ENCODE measurements around the gene HRK.
A peak's percentile ranks its signal among the peaks of the same experiment; 100 is the strongest.

HRK gene

DNA sequence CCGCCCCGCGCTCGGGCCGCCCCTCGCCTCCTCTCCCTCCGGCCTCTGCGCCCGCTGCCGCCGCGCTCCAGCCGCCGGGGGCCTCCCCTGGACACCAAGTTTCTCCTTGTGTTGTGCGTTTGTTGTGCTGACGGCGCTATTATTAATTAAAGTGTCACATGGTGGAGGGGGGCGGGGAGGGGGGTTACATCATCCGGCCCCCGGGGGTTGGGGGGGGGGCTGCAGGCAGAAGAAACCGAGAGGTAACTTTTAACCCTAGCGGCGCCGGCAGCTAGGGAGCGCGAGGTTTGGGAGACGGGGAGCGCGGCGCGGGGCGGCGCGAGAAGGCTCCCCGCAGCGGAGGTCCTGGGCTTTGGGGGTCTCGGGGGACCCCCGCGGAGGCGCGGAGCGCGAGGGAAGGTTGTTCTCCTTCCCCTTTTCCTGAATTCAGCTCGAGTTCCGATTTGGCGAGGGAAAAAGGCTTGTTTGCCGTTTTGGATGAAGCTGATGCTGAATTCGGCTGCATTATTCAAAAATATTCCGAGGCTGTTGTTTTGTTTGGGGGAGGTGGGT lies at the start of gene HRK:
Gene HRK (minus strand): TSS at position 117 of the 552 bp plus-strand sequence. CDS start 134 bp downstream, outside the sequence.
- no peak for DNase-seq

DNA sequence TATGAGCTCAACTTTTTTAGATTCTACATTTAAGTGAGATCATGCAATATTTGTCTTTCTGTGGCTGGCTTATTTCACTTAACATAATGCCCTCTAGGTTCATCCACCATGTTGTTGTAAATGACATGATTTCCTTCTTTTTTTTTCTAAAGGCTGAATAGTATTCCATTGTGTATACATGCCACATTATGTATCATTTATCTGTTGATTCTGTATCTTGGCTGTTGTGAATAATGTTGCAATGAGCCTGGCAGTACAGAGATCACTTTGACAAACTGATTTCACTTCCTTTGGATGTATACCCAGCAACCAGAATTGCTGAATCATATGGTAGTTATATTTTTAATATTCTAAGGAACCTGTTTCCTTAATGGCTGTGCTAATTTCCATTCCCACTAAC lies 48.6 kb upstream of the HRK start:
- no peak for DNase-seq

DNA sequence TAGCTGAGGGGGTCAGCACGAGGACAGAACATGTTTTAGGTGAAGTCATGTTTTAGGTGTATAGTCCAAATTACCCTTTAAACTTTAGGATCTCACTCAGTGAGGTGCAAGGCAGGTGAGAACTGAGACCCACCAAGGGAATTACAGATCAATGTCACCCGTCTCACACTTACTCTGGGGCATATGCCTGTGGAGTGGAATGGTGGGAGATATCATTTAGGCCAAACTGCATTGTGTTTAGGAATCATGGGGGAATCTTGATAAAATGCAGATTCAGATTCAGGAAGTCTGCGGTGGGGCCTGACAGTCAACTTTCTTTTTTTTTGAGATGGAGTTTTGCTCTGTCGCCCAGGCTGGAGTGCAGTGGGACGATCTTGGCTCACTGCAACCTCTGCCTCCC lies 47.3 kb upstream of the HRK start:
- DNase-seq = no peak

DNA sequence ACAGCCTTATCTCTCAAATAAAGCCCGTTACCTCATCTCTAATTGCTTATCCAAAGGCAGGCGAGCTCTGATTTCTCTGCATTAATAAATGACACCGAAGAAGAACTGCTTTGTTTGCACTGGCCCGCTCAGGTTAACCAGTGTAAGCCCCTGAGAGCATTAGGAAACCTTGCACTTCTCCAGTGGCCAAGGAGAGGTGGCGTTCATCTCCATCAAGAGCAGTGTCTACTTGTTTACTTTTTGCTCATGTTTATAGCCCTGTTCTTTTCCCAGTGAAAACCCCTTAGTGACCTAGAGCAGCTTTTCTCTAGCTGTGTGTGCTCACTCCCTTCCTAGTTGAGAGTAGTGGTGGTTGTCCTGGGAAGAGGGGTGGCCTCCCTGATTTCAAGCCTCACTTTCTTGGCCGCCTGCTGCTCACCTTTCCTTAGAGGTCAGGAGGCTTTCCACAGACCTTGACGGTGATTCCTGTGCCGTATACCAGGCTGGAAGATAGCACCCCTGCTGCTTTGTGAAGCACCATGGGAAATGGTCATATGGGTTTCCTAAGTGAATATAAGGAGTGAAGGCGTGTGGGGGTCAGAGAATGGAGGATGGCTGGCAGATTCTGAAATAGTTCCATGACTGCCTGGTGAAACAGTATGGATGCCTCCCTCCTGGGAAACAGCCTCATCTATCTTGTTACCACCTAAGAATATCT lies 46.2 kb upstream of the HRK start:
- no peak for DNase-seq

DNA sequence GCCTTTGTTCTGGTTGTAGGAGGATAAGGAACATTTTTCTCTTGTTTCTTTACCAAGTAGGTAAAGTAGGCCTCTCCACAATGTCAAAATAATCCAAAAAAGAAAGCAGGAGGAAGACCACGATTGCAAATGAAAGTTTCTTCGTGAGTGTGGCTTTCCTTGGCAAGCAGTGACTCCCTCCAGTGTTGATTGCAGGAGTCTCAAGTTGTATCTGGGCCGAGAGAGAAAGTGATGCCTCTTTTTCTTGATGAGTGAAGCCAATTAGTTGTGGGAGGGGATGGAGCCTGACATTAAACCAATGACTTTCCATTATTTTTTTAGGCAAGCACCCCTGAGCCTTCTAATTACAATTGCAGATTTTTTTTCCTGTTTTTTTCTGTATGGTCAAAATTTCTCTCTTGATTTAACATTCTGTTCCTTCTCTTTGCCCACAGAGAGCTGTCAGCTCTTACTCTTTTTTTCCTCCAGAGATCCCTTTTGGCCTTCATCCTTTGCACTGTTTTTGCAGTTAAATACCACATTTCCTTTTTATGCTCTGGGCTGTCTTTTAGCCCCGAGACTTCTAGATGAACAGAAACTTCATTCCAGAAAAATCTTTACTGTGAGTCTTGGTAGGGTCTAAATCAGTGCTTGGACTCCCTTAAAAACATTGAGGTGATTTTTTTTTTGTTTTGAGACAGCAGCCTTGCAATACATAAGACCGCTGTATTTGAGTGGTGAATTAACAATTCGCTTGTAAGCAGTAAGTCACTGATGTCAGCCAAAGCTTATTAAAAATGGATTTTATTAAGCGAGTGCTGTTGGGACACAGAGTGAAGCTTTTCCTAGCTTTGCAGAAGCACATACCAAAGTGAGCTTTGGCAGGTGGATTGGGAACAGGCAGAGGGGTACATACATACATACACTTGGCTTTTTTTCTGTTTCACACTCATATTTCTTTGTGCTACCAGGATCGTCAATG lies 45.3 kb upstream of the HRK start:
- no peak for DNase-seq

DNA sequence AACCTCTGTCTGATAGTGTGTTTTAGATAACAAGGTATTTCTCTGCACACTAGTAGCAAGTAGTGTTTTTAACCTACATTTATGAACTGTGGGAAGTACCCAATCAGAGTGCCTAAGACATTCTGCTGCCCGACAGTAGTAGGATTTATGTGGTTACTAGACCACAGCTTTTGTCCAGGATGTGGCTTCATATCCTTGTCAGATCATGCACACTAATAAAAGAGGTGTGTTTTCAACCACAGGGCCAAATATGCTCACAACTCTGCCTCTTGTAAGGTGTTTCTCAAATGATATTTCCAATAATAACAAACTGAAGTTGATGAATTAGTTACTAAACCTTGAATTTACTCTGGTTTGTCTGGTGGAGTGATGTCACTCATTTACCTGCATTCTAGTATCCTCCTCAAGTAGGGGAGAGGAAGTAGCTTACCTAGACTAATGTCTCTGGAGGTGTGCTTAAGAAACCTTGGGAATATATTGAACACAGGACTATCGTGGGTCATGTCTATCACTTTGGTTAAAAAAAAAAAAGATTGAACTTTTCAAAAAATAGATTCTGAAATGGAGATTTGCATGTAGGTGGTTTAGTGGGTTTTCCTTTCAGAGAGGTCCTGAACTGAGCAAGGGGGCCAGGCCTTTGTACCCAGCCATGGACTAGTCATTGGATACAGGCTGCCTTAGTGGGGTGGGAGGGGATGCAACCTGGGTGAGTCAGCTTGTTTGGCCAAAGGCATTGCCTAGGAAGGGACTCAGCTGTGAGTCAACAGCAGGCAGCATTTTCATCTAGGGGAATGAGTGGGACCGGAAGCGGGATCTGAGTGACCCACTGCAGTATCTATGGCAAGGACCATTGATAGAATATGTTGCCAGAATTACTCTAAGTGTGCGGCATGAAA lies 43.6 kb upstream of the HRK start:
- peak; percentile 22 to 23 for DNase-seq

DNA sequence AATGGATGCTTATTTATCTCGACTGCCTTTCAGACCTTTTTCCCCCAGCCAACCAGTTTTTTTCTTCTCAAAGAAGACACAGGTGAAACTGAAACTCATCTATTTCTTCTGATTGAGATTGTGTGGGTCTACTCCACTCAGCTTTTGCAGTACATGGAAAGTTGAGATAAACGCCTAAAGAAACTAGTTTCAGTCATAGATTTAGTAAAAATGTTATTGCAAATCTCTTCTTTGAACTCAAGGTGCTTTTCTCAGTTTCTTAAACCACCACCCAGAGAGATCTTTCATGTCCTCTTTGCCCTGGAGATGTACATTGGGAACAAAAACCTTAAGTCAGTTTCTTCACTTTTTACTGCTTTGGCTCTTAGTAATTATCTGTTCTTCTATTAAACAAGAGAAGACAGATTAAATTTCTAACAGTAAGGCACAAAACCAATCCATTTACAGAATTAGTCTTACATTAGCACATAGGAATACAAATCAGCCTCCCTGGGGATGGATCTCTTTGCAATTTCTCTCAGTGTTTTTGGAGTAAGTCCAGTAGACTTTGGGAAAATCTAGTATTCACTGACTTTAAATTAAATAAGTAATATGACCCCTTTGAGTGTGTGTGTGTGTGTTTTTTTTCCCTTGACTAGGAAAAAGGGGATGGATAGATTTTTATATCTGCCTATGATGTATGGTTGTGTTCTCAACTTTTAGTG lies 41.1 kb upstream of the HRK start:
- no peak for DNase-seq

DNA sequence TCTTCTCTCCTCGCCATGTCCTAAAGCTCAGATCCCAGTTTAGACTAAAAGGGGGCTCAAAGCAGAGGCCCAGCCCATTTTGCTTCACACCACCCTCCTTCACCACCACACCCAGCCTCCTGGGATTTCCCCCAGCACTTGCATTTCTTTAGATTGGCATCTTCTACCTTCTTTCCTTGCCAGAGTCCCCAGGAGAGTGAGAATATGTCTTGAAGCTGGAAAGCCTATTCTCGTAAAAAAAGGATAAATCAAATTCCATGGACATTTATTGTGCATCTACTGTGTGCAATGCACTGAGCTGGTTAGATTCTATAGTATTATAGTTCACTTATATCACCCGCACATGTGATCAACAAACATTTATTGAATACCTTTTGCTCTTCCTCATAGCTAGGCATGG lies 39.7 kb upstream of the HRK start:
- no peak for DNase-seq

DNA sequence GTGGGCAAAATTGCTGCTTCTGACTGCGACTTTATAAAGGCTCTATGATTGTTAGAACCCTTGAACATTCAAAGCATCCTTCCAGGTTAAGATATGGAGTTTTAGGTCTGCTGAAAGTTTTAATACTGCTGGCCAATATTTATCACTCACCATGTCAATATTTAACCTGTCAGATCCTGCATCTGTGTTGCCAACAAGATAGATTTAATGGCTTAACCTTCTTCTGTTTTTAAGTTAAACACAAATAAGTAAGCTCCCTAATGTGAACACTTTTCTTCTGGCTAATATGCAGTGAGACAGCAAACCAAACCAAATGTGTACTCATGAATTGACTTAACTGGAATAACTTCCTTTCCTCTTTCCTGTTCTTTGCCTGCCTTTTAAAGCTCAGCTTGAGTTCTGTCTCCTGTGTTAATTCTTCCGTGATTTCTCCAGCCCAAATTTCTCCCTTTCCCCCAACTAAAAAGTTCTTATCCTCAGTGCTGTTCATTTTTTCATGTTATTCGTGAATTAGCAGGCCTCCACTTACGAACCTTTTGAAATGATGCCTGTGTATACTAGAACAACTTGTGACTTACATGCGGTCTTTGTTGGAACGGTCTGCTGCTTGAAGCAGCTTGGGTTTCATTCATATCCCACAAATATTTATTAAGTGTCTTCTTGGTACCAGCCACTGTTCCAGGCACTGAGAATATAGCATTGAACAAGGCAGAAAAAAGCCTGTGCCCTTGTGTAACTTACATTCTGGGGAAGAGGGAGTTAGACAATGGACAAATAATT lies 38.7 kb upstream of the HRK start:
- DNase-seq = no peak

DNA sequence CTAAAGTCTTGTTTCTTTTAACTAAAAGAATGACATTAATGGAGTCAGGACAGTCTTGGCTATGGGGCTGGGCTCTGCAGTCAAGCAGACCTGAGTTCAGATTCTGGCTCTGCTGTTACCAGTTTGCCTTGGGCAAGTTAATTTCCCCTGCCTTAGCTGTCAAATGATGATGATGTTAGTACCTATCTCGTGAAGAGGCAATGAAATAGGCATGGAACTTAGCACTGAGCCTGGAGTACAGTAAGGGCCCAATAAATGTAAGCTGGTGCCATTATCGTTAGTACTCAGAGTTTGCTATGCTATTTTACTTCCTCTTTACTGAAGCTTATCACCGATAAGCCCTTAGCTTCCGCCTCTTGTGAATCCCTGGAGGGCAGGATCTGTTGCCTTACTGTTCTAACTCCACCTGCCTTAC lies 38.0 kb upstream of the HRK start:
- DNase-seq = no peak

DNA sequence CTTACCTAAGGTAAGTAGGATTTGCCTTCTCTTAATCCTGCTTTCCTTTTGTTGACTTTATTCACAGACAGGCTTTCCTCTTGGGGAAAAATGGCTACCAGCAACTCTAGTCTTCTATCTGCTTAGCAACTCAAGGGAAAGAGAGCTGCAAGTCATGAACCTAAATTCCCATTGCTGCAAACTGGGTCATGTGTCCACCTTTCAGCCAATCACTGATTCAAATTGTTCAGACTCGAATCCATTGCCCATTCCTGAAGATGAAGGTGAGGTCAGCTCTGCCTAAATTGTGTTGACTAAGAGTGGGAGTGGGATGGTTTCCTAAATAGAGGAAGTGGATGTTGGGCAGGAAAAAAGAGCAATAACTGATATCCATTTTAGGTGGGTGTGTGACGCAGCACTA lies 37.2 kb upstream of the HRK start:
- no peak for DNase-seq

DNA sequence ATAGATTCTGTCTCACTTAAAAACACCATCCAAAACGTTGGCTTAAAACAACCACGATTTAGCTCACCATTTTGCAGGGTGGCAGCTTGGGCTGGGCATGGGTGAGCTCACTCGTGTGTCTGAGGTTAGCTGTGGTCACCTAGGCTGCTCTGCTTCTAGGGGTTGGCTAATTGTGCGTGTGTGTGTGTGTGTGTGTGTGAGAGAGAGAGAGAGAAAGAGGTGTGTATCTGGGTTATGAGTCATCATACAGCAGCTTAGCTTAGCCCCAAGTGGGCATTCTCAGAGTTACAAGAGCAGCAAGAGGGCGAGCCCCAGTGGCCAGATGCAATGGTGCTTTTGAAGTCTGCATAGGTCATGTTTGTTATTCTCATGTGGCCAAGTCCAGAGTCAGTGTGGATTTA lies 35.5 kb upstream of the HRK start:
- DNase-seq = peak; percentile 40 to 47

DNA sequence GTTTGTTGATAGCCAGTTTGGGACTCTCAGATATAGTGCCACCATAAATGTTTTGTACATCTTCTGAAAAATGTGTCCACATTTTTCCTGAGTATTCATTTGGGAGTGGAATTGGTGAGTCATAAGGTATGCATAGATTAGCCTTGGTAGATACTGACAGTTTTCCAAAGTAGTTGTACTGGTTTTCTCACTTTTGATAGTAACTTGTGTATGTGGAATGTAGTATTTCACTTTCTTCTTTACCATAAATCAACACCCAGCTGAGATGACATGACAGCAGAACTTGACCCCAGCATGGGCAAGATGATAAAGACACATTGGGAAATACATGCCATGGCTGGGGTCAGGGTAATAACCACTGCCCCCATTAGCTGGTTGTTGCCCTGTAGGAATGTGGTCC lies 34.9 kb upstream of the HRK start:
- DNase-seq = no peak

DNA sequence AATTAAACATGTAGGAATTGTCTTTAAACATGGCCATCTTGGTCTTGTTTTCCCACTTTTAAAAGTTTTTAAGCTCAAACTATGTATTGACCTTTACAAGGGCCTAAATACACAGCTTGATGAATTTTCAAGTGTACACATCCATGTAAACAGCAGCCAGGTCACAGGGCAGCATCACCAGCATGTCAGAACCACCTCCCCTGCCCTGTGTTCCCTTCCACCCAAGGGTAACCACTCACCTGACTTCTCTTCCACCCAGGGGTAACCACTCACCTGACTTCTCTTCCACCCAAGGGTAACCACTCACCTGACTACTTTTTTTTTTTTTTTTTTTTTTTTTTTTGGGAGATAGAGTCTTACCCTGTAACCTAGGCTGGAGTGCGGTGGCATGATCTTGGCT lies 34.1 kb upstream of the HRK start:
- no peak for DNase-seq

DNA sequence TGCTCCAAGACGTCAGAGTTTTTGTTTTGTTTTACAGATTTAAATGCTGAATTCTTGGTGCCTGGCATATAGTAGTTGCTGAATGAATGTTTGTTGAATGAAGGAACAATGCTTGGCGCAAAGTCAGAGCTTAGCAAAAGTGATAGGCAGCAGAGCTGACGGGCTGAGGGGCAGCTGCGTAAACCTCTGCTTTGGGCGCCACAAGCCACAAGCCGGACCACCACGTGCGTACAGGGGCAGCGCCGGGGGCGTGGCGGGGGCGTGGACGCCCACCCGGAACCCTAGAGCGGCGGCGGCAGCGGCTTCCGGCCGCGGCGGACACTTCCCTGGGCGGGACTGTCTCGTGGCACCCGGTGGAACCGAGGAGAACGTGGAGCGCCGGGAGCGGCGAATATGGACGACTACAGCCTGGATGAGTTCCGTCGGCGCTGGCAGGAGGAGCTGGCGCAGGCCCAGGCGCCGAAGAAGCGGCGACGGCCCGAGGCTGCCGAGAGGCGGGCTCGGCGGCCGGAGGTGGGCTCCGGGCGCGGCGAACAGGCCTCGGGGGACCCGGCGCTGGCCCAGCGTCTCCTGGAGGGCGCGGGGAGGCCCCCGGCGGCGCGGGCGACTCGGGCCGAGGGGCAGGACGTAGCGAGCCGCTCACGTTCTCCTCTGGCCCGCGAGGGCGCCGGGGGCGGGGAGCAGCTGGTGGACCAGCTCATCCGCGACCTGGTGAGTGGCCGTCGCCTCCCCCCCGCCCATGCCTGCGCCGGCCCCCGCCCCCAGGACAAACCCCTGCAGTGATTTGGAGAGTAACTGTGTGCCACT lies 29.6 kb upstream of the HRK start, which contains the start of gene FBXW8:
Gene FBXW8 (plus strand): TSS at position 306 of the 807 bp plus-strand sequence. CDS start 88 bp downstream, at position 394.
- DNase-seq = peak; percentile 56

DNA sequence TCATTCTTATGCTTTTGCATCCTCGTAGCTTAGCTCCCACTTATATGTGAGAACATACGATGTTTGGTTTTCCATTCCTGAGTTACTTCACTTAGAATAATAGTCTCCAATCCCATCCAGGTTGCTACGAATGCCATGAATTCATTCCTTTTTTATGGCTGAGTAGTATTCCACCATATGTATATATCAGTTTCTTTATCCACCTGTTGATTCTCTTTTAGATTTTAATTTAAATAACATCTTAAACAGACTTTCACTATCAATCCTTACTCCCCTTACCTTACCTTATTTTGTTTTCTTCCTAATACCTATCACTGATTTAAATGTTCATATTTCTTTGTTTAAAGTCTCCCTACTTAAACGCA lies 29.0 kb upstream of the HRK start:
- DNase-seq = no peak

DNA sequence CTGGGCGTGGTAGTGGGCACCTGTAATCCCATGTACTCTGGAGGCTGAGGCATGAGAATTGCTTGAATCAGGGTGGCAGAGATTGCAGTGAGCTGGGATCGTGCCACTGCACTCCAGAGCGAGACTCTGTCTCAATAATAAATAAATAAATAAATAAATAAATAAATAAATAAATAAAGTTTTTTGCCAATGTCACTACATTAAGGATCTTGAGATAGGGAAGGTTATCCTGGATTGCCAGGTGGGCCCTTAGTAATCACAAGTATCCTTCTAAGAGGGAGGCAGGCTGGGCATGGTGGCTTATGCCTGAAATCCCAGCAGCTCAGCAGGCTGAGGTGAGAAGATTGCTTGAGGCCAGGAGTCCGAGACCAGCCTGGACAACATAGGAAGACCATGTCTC lies 25.0 kb upstream of the HRK start:
- no peak for DNase-seq

DNA sequence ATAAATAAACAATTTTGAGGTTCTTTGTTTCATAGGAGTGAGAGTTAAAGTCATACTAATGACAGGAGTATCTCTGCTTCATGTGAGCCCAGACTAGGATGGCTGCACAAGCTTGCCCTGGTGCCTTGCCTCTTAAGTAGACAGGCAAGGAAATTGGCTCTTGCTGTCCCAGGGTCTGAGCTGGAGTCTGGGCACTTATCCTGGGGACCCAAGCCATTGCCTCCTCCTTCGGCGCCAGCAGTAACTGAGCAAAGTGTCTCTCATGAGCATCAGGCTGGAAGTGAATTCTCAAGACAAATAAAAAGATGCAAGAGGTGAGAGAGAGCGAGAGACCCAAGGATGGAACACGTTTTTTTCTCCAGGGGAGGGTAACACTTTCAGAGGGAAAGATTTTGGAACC lies 22.6 kb upstream of the HRK start:
- no peak for DNase-seq

DNA sequence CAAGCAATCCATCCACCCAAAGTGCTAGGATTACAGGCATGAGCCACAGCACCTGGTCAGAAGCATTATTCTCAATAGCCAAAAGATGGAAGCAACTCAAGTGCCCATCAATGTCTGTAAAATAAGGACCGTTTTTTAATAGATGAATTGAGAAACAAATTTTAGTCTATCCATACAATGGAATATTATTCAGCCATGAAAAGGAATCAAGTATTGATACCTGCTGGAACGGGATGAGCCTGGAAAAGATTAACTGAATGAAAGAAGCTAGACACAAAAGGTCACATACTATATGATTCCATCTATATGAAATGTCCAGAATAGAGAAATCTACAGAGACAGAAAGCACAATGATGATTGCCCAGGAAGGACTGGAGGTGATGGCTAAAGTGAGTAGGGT lies 20.4 kb upstream of the HRK start:
- no peak for DNase-seq

DNA sequence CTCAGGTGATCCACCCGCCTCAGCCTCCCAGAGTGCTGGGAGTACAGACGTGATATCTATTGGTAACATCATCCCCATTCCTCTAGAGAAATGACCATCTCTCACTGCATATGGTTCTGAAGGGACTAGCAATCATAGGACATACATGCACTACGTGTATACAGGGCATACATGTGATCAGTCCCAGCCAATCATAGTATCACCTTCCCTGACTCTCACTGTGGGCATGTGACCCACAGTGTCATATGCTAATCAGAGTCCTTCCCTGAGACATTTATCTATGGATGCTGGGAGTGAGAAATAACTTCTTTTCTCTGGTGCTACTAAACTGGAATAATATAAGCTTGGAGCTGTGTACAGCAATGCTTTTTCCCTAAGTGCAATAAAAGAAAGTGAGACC lies 17.4 kb upstream of the HRK start:
- no peak for DNase-seq
